SH-SY5Y (cell line): ENCODE measurements around the gene SNPH.

Experiments
- GATA2 ChIP-seq: IDR thresholded peaks from 2 replicates; pipeline ENCODE4 v1.6.1; 2011; ENCODE audit warnings: mild to moderate bottlenecking, low read depth, low read length
- GATA3 ChIP-seq: IDR thresholded peaks from 2 replicates; pipeline ENCODE4 v1.6.1; 2011; ENCODE audit warnings: low read depth, mild to moderate bottlenecking, low read length, moderate library complexity

GRCh38 chr20:1319462-1319861 is 53.4 kb downstream of the SNPH start:
- TF ChIP-seq GATA2 (no peak), GATA3 (no peak)
